Measurements from ENCODE around the gene TRO. TPM values are rescaled to one million over a fixed set of nuclear protein-coding genes. Genes with fewer than 3 reads are reported as not detected.

Gene TRO, protein sequence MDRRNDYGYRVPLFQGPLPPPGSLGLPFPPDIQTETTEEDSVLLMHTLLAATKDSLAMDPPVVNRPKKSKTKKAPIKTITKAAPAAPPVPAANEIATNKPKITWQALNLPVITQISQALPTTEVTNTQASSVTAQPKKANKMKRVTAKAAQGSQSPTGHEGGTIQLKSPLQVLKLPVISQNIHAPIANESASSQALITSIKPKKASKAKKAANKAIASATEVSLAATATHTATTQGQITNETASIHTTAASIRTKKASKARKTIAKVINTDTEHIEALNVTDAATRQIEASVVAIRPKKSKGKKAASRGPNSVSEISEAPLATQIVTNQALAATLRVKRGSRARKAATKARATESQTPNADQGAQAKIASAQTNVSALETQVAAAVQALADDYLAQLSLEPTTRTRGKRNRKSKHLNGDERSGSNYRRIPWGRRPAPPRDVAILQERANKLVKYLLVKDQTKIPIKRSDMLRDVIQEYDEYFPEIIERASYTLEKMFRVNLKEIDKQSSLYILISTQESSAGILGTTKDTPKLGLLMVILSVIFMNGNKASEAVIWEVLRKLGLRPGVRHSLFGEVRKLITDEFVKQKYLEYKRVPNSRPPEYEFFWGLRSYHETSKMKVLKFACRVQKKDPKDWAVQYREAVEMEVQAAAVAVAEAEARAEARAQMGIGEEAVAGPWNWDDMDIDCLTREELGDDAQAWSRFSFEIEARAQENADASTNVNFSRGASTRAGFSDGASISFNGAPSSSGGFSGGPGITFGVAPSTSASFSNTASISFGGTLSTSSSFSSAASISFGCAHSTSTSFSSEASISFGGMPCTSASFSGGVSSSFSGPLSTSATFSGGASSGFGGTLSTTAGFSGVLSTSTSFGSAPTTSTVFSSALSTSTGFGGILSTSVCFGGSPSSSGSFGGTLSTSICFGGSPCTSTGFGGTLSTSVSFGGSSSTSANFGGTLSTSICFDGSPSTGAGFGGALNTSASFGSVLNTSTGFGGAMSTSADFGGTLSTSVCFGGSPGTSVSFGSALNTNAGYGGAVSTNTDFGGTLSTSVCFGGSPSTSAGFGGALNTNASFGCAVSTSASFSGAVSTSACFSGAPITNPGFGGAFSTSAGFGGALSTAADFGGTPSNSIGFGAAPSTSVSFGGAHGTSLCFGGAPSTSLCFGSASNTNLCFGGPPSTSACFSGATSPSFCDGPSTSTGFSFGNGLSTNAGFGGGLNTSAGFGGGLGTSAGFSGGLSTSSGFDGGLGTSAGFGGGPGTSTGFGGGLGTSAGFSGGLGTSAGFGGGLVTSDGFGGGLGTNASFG (N-terminal part only)
- 3.9 and 5.3 TPM in 2 replicates for total RNA-seq

DNA sequence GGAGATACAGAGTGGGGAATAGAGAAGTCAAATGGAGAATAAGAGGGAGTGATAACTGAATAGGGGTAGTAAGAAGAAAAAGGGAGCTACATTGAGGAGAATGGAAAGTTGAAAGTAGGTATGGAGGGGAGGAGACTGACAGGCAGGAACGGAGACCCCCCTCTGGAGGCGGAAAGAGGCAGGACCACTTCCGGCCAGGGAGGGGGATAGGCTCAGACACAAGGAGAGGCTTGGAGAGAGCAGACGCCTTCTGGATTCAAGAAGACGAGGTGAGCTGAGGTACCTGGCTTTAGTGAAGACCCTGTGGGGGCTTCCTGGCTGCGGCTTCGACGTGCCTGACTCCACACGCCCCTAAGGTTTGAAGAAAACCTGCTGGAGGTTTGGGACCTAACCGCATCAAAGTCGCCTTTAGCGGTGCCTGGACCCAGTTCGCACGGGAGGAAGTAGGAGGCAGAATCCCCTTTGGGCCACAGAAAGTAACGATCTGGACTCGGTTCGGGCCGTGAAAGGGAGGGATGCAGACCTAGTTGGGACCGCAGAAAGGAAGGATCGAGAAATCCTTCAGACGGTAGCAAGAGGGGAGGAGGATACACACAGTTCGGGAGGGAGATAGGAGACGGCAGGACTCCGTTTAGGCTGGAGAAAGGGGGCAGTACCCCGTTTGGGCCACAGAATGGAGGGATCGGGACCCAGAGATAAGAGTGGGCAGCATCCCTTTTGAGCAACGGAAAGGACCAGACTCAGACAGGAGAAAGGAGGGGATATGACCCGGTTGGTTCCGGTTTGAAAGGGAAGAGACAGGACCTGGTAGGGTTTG, at the start of gene TRO:
Gene TRO (plus strand): TSS at position 215 of the 817 bp plus-strand sequence. CDS start 1,423 bp downstream, outside the sequence.

Other genes starting within 250 kb of the TRO start
- not detected in 2 replicates for gene ITIH6, start 122.6 kb upstream of the TRO start, total RNA-seq
- gene MAGED2, start 113.1 kb upstream of the TRO start, total RNA-seq, result 111 and 168 TPM in 2 replicates
- 0.27 TPM in 1 of 2 replicates, not detected in the other for gene PFKFB1, start 73.4 kb downstream of the TRO start, total RNA-seq
- 20.5 and 27.8 TPM in 2 replicates for gene APEX2, start 79.5 kb downstream of the TRO start, total RNA-seq
- not detected in 2 replicates for gene ALAS2, start 110.2 kb downstream of the TRO start, total RNA-seq
- gene PAGE2B, start 154.2 kb downstream of the TRO start, total RNA-seq, result not detected in 2 replicates
- gene PAGE2, start 168.2 kb downstream of the TRO start, total RNA-seq, result not detected in 2 replicates